ENCODE results near the gene TBC1D17.
A peak's percentile ranks its signal among the peaks of the same experiment; 100 is the strongest.
"Not testable (repeated sequence)": the region's sequence is repeated elsewhere in the genome, so short reads cannot be mapped to it uniquely, and the experiment has no call there.

The TBC1D17 gene

DNA sequence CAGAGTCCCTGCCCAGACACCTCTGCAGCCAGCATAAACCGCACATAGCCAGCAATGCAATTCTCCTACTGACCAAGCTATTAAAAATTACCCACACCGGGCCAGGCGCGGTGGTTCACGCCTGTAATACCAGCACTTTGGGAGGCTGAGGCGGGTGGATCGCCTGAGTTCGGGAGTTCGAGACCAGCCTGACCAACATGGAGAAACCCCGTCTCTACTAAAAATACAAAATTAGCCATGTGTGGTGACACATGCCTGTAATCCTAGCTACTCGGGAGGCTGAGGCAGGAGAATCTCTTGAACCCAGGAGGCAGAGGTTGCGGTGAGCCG, 47.3 kb downstream of the TBC1D17 start:
- DNase-seq, result not testable (repeated sequence)

DNA sequence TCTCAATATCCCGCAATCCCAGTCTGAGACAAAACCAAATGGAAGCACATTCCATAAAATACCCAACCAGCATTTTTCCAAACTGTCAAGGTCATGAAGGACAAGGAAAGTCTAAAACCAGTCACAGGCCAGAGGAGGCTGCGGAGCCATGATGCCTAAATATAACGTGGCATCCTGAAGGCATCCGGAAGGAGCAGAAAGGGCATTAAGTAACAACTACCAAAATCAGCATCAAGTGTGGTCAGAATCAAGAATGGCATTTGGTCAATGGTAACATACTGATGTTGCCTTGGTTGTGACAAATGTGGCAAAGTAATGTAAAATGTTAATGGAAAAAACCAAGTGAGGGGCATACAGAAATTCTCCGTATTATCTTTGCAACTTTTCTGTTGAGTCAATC, 48.0 kb downstream of the TBC1D17 start:
- no peak for DNase-seq

DNA sequence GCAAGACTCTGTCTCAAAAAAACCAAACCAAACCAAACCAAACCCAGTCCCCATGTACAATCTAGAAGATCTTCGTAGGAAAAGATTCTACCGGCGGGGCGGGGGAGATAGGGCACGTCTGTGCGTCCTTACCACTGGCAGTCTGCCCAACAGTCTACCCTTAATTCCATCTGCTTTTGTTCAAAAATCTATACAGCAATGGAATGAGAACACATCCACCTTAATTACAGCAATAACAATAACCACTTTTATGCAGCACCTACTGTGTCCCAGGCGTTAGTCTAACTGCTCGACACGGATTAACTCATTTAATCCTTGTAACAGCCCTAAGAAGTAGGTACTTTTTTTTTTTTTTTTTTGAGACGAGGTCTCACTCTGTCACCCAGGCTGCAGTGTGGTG, 49.0 kb downstream of the TBC1D17 start:
- DNase-seq, result no peak

GRCh38 chr19:49927526-49928264, 50.2 kb downstream of the TBC1D17 start:
- DNase-seq, result no peak

DNA sequence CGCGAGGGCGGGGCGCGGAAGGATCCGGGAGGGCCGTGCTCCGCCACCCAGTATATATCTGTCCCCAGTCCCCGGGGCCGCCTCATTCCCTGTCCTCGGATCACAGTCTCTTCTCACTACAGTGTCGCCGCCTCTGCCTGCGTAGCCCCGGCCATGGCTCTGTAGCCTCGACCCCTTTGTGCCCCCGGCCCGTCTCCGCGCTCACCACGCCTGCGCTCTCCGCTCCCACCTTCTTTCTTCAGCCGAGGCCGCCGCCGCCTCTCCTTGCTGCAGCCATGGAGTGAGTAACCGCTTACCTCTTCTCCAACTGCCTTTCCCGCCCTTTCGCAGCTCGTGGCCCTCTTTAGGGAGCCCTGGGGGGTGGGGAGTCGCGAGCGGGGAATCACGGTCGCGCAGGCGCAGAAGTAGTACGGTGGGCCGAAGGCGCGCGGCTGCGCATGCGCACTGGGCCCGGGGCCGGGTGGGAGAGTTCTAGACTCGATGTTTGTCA, 51.7 kb downstream of the TBC1D17 start, which contains the start of the genes ATF5 and NUP62:
Gene ATF5 (plus strand): TSS at position 85 of the 490 bp plus-strand sequence. CDS start 1,646 bp downstream, outside the sequence.
Gene NUP62 (minus strand): TSS at position 384 of the 490 bp plus-strand sequence. CDS start 19,697 bp downstream, outside the sequence.
- DNase-seq, result peak; percentile 77

DNA sequence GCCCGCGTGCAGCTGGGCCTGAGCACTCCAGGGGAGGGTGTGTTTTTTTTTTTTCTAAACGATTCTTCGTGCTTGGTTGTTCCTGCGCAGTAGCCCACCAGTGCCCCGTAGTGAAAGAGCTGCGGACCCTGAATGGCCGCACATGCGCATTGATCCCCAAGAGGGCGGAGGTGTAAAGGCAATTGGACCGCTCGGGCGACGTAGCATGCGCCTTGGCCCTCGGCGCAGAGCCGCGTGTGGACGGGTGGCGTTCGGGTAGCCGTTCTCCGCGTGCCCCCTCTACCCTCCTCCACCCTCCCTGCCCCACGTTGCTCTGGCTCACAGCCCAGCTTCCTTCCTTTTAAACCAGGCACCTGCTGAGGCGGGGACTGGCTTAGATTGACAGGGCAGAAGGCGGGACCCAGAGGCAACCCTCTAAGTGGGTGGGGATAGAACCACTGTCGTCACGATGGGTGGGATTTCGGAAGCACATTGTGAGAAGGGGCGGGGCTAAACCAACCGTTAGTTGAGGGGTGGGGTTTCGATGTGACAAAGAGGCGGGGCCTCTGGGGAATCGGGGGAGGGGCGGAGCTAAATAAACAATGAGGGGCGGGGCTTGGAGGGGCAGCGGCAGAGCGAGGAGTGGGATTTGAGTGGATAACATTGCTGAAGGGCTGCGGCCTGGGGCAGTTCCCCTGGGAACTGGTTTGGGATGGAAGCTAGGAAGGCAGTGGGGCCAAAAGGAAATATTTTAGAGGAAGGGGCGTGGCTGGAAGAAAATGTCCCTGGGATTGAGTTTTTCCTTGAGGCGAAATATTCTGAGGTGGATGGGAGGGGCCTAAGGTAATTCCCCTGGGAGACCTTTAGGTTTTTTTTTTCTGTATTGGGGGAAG, 52.3 kb downstream of the TBC1D17 start:
- DNase-seq, result no peak

DNA sequence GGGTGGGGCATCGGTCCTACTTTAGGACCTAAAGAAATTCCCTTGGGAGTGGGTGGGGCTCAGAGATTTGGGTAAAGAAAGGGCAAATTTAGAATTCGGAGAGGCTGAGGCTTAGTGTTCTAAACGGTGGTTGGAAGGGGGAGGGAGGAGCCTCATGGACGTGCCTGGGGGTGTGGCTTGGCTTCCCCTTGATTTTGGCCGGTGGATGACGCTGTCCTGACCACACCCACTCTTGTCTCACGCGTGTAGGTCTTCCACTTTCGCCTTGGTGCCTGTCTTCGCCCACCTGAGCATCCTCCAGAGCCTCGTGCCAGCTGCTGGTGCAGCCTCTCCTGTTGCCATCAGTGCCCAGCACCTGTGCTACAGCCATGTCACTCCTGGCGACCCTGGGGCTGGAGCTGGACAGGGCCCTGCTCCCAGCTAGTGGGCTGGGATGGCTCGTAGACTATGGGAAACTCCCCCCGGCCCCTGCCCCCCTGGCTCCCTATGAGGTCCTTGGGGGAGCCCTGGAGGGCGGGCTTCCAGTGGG, 53.0 kb downstream of the TBC1D17 start:
- no peak for DNase-seq

- DNase-seq, result no peak
Observed at GRCh38 chr19:49931293-49932040, 54.0 kb downstream of the TBC1D17 start.

- no peak for DNase-seq
Observed at GRCh38 chr19:49932041-49932451, 54.5 kb downstream of the TBC1D17 start.

DNA sequence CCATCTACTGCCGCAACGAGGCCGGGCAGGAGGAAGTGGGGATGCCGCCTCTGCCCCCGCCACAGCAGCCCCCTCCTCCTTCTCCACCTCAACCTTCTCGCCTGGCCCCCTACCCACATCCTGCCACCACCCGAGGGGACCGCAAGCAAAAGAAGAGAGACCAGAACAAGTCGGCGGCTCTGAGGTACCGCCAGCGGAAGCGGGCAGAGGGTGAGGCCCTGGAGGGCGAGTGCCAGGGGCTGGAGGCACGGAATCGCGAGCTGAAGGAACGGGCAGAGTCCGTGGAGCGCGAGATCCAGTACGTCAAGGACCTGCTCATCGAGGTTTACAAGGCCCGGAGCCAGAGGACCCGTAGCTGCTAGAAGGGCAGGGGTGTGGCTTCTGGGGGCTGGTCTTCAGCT, 55.2 kb downstream of the TBC1D17 start:
- no peak for DNase-seq

GRCh38 chr19:49933643-49934042, 56.1 kb downstream of the TBC1D17 start:
- no peak for DNase-seq

DNA sequence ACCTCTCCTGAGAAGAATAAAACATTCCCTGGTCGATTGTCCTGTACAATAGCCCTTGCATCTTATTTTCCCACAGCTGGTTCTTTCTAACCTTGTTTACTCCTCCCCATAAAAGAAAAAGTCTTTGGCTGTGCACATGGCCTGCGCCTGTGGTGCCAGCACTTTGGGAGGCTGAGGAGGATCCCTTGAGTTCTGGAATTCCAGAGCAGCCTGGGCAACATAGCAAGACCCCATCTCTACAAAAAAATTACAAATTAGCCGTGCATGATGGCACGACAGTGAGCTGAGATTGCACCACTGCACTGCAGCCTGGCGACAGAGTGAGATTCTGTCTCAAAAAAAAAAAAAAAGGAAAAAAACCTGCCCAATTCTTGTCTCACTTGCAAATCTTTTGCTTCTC, 59.0 kb downstream of the TBC1D17 start:
- no peak for DNase-seq

DNA sequence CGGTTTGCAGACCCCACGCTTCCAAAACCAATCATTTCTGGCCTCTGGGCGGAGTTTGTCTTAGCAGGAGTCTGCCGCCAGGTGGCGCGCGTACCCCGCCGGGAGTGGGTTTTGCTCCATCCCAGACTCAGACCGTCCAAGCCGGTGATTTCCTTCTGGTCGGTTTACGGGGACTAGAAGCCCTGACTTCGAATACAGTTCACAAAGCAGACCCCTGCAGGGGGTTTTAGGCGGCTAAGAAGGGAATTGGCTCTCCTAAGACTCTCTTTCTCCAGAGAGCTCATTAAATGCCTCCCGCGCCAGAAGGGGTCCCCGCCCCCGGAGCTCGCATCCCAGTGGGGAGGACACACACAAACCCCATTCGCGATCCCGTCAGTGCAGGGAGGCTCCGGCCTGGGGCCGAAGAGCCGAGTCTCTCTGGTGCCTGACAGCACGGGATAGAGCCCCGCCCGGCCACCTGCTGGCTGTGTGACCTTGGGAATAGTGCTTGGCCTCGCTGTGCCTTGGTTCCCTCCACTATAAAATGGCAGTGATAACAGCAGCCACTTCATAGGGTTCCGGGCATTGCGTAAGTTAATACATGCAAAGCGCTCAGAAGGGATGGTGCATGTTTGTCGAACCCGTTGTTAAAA, 60.4 kb downstream of the TBC1D17 start:
- DNase-seq, result no peak
